Fibroblast of lung (primary cell): ENCODE measurements around the gene ZNF511.

Experiments
- EZH2 ChIP-seq: IDR thresholded peaks from 2 replicates; pipeline ENCODE4 v1.5.1; 2012; ENCODE audit warnings: low read length, control low read depth, mild to moderate bottlenecking; ENCODE audit errors: missing control alignments
- TF ChIP-seq, protein P1 (sequence below), 2 donors: IDR thresholded peaks in 1 of 2; conservative IDR thresholded peaks in 1 of 2; 1 replicate in 1 of 2; 2 replicates in 1 of 2; pipeline ENCODE4 v1.5.1; 2011 to 2012; ENCODE audit warnings: low read length in 2 of 2, control low read depth in 1 of 2, inconsistent platforms in 1 of 2, low read depth in 1 of 2, mild to moderate bottlenecking in 1 of 2

DNA sequence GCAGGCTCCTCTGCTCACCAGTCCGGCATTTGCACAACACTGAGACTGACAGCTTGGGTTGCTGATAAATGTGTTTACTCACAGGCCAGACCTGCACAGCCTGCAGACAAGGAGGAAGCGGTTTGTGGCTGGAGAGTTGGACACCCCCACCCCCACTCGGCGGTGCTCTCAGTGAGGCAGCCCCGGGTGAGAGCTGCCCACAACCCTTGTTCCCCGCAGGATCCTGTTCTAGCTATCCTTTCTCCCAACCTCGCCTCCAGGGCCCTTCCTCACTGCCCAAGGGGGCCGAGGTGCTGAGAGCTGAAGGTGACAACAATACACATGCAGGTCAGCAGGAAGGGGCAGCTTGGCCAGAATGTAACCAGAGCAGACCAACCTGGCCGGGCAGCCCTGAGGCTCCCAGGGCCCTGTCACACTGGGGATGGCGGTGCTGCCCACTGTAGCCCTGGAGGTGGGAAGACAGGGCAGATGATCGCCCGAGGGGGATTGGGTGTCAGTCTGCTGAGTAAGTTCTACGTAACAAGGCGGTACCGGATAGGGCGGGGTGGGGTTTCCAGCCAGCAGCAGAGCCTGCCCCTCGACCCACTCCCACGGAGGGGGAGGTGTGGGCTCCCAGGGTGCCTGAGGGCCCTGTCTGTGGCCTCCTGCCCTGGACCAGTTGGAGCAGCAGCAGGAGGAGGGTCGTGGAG, 30.0 kb upstream of the ZNF511 start:
- no peak for TF ChIP-seq EZH2
- TF ChIP-seq, protein P1, sequence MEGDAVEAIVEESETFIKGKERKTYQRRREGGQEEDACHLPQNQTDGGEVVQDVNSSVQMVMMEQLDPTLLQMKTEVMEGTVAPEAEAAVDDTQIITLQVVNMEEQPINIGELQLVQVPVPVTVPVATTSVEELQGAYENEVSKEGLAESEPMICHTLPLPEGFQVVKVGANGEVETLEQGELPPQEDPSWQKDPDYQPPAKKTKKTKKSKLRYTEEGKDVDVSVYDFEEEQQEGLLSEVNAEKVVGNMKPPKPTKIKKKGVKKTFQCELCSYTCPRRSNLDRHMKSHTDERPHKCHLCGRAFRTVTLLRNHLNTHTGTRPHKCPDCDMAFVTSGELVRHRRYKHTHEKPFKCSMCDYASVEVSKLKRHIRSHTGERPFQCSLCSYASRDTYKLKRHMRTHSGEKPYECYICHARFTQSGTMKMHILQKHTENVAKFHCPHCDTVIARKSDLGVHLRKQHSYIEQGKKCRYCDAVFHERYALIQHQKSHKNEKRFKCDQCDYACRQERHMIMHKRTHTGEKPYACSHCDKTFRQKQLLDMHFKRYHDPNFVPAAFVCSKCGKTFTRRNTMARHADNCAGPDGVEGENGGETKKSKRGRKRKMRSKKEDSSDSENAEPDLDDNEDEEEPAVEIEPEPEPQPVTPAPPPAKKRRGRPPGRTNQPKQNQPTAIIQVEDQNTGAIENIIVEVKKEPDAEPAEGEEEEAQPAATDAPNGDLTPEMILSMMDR (conservative IDR thresholded peaks at IDR 0.05 in 1 of 2, IDR thresholded peaks at IDR 0.05 in 1 of 2; ENCODE audit: low read depth in 1 of 2, low read length in 2 of 2) = no peak
